Gastroesophageal sphincter (tissue), 3 donors: ENCODE measurements around the gene NKX1-2.

Experiments
- CTCF ChIP-seq, 4 experiments: fragments of 200-600 bp in 2 of 4; fragments of 450-650 bp in 2 of 4; sonication (generic) in 1 of 4; IDR thresholded peaks; one replicate each; pipeline ENCODE4 v1.5.1; 2017 to 2019; ENCODE audit warnings: antibody characterized with exemption in 4 of 4, mild to moderate bottlenecking in 2 of 4, moderate library complexity in 2 of 4
- POLR2A ChIP-seq, 2 donors: fragments of 450-650 bp; IDR thresholded peaks; one replicate each; pipeline ENCODE4 v1.6.1; 2017; ENCODE audit warnings: antibody characterized with exemption in 2 of 2, mild to moderate bottlenecking in 2 of 2, moderate library complexity in 1 of 2
- POLR2AphosphoS5 ChIP-seq: sonication (generic); formaldehyde crosslinking; IDR thresholded peaks from one replicate; pipeline ENCODE4 v1.6.1; 2017; ENCODE audit warnings: antibody characterized with exemption

DNA sequence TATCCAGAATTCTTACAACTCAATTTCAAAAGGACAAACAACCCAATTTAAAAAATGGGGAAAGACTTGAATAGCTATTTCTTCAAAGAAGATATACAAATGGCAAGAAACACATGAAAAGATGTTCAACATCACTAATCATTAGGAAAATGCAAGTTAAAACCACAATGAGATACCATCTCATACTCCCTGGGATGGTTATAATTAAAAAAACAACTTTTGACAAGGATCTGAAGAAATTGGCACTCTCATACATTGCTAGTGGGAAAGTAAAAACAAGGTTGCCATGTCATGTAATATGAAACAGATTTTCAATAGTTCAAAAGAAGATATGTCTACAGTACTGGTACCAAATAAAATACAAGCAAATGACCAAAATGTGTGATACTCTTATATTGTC lies 40.1 kb downstream of the NKX1-2 start:
- TF ChIP-seq CTCF (IDR thresholded peaks at IDR 0.05) = no peak
- TF ChIP-seq POLR2AphosphoS5 = no peak
- no peak for TF ChIP-seq POLR2A (IDR thresholded peaks at IDR 0.05)
